ENCODE data around the gene FBXL16. TPM values are rescaled to one million over a fixed set of nuclear protein-coding genes. Genes with fewer than 3 reads are reported as not detected.

The FBXL16 gene
- total RNA-seq, 2 donors from 2014 or later, result 1.3 to 1.7 TPM

- H3K27ac ChIP-seq, result peak overlapping the region; percentile 39 to 72
- H3K4me1 ChIP-seq, result peaks cover 0 to 14% of the 10 kb centered on the region in 2 donors
- H3K36me3 ChIP-seq, result no peaks in the 10 kb centered on the region
- H3K9me3 ChIP-seq, result no peaks in the 10 kb centered on the region
- no peaks in the 10 kb centered on the region for H3K27me3 ChIP-seq
- TF ChIP-seq CTCF (IDR thresholded peaks at IDR 0.05), result no peak
- H3K4me3 ChIP-seq, result peak overlapping the region in 1 of 2 donors; percentile 25
- no peak for DNase-seq (ENCODE audit: low spot score)
These were observed 44.3 kb downstream of the FBXL16 start for GRCh38 chr16:661184-661821.

GRCh38 chr16:660459-661183, 45.0 kb downstream of the FBXL16 start:
- H3K9me3 ChIP-seq, result no peaks in the 10 kb centered on the region
- H3K4me3 ChIP-seq, result peak overlapping the region in 1 of 2 donors; percentile 39
- DNase-seq (ENCODE audit: low spot score), result peak; percentile 89
- H3K27me3 ChIP-seq, result no peaks in the 10 kb centered on the region
- peak; percentile 47 to 70 for TF ChIP-seq CTCF (IDR thresholded peaks at IDR 0.05)
- peak overlapping the region; percentile 68 to 78 for H3K27ac ChIP-seq
- peaks cover 0 to 14% of the 10 kb centered on the region in 2 donors for H3K4me1 ChIP-seq
- H3K36me3 ChIP-seq, result no peaks in the 10 kb centered on the region

- Histone ChIP-seq H3K4me1 (peaks cover 0 to 14% of the 10 kb centered on the region in 2 donors), H3K36me3 (no peaks in the 10 kb centered on the region), H3K27me3 (no peaks in the 10 kb centered on the region), H3K9me3 (no peaks in the 10 kb centered on the region), H3K27ac (peak overlapping the region; percentile 68 to 78), H3K4me3 (peak overlapping the region in 1 of 2 donors; percentile 39)
- DNase-seq (ENCODE audit: low spot score), result no peak
- no peak for TF ChIP-seq CTCF (IDR thresholded peaks at IDR 0.05)
These were observed 45.5 kb downstream of the FBXL16 start for GRCh38 chr16:660132-660458.

GRCh38 chr16:659618-660017, 46.0 kb downstream of the FBXL16 start:
- peaks cover 0 to 14% of the 10 kb centered on the region in 2 donors for H3K4me1 ChIP-seq
- TF ChIP-seq CTCF (IDR thresholded peaks at IDR 0.05), result no peak
- no peaks in the 10 kb centered on the region for H3K9me3 ChIP-seq
- H3K27me3 ChIP-seq, result no peaks in the 10 kb centered on the region
- no peak overlapping the region for H3K4me3 ChIP-seq
- no peak for DNase-seq (ENCODE audit: low spot score)
- no peak overlapping the region for H3K27ac ChIP-seq
- no peaks in the 10 kb centered on the region for H3K36me3 ChIP-seq

GRCh38 chr16:658679-659571, 46.7 kb downstream of the FBXL16 start:
- Histone ChIP-seq H3K27me3 (no peaks in the 10 kb centered on the region), H3K27ac (no peak overlapping the region), H3K9me3 (no peaks in the 10 kb centered on the region), H3K36me3 (no peaks in the 10 kb centered on the region), H3K4me1 (peaks cover 0 to 14% of the 10 kb centered on the region in 2 donors), H3K4me3 (no peak overlapping the region)
- no peak for DNase-seq (ENCODE audit: low spot score)
- TF ChIP-seq CTCF (IDR thresholded peaks at IDR 0.05), result no peak

Data from right atrium auricular region (tissue), 2 donors.